WERI-Rb-1 (cell line): ENCODE results near the gene ACAT1.

Source experiments
- DNase-seq: peaks from one replicate; pipeline ENCODE4 v3.0.0-alpha.2; 2020
- H3K27ac ChIP-seq: fragments of 250-450 bp; sonication (Bioruptor Pico); 2 replicates; pipeline ENCODE4 v1.5.1; 2020; ENCODE audit warnings: mild to moderate bottlenecking, moderate library complexity
- H3K27me3 ChIP-seq: fragments of 250-450 bp; sonication (Bioruptor Pico); 2 replicates; pipeline ENCODE4 v1.5.1; 2021; ENCODE audit warnings: mild to moderate bottlenecking, low read depth, moderate library complexity; ENCODE audit not compliant: insufficient read depth, severe bottlenecking
- H3K36me3 ChIP-seq: fragments of 250-450 bp; sonication (Bioruptor Pico); 2 replicates; pipeline ENCODE4 v1.5.1; 2020; ENCODE audit warnings: mild to moderate bottlenecking, moderate library complexity
- H3K4me3 ChIP-seq: 2 replicates; pipeline ENCODE4 v1.5.1; 2011; ENCODE audit warnings: low read depth, mild to moderate bottlenecking, control low read depth, low read length
- H3K9me3 ChIP-seq: fragments of 250-450 bp; sonication (Bioruptor Pico); 2 replicates; pipeline ENCODE4 v1.5.1; 2021; ENCODE audit warnings: mild to moderate bottlenecking, moderate library complexity; ENCODE audit not compliant: severe bottlenecking
- CTCF ChIP-seq: IDR thresholded peaks from 2 replicates; pipeline ENCODE4 v1.5.1; 2011; ENCODE audit warnings: low read depth, mild to moderate bottlenecking, control low read depth, inconsistent platforms, low read length

Gene ACAT1

GRCh38 chr11:108121274-108122155, at the start of gene ACAT1:
TSS of gene ACAT1 (plus strand) at chr11:108121567. CDS start at chr11:108121607, 40 bp downstream.
- peak; percentile 96 for DNase-seq
- peak within 1 kb of the TSS; percentile 67 for H3K4me3 ChIP-seq
- H3K27me3 ChIP-seq: no peaks in the 10 kb centered on the region
- peak; percentile 32; the same call in 1 of the 2 replicates for TF ChIP-seq CTCF
- H3K9me3 ChIP-seq: no peaks in the 10 kb centered on the region
- H3K36me3 ChIP-seq: peaks cover 2% of the 10 kb centered on the region; the same call in 1 of the 2 replicates
- H3K27ac ChIP-seq: peak within 1 kb of the TSS; percentile 75

GRCh38 chr11:108084811-108085210, 36.6 kb upstream of the ACAT1 start:
- Histone ChIP-seq H3K27me3 (no peaks in the 10 kb centered on the region), H3K36me3 (peaks cover 40% of the 10 kb centered on the region), H3K27ac (no peak overlapping the region), H3K4me3 (no peak overlapping the region), H3K9me3 (no peaks in the 10 kb centered on the region)
- no peak for DNase-seq
- TF ChIP-seq CTCF: no peak

- no peak for DNase-seq
- Histone ChIP-seq H3K4me3 (no peak overlapping the region), H3K27me3 (no peaks in the 10 kb centered on the region), H3K9me3 (no peaks in the 10 kb centered on the region), H3K36me3 (peaks cover 31% of the 10 kb centered on the region), H3K27ac (no peak overlapping the region)
- no peak for TF ChIP-seq CTCF
These were observed 35.7 kb upstream of the ACAT1 start for GRCh38 chr11:108085672-108086071.

- no peaks in the 10 kb centered on the region for H3K27me3 ChIP-seq
- no peak for TF ChIP-seq CTCF
- peaks cover 39% of the 10 kb centered on the region for H3K36me3 ChIP-seq
- no peak for DNase-seq
- H3K27ac ChIP-seq: no peak overlapping the region
- no peaks in the 10 kb centered on the region for H3K9me3 ChIP-seq
- no peak overlapping the region for H3K4me3 ChIP-seq
These were observed 29.2 kb upstream of the ACAT1 start for GRCh38 chr11:108092134-108092533.

- H3K36me3 ChIP-seq: peaks cover 51% of the 10 kb centered on the region
- no peak overlapping the region for H3K27ac ChIP-seq
- no peak overlapping the region for H3K4me3 ChIP-seq
- TF ChIP-seq CTCF: no peak
- no peaks in the 10 kb centered on the region for H3K27me3 ChIP-seq
- H3K9me3 ChIP-seq: no peaks in the 10 kb centered on the region
- no peak for DNase-seq
These were observed 28.1 kb upstream of the ACAT1 start for GRCh38 chr11:108093128-108093904.
